ENCODE results near the gene MIP.
"Not testable (repeated sequence)": the region's sequence is repeated elsewhere in the genome, so short reads cannot be mapped to it uniquely, and the experiment has no call there.

Gene MIP

GRCh38 chr12:56454557-56454956 is at the start of gene MIP:
Gene MIP, minus strand, starts transcription at chr12:56454657. Its CDS starts 44 bp downstream, at chr12:56454613.
- no peak for FAIRE-seq

DNA sequence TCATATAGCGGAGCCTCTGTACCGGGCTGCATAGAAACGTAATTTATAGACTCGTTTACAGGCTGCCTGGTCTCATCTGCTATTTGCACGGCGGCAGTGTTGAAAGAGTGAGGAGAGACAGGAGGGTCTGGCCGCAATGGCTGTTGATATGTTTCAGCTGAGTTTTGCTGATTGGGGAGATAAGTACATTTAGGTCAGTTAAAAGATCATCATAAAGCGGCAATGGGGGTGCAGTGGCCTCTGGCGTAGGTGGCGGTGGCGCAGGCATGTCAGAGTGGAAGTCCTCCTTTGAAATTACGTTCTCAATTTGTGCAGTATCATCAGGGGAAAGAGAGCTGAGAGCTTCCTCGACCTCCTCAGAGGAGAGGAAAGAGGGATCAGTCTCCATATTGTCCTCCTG is 45.4 kb upstream of the MIP start:
- not testable (repeated sequence) for FAIRE-seq

- FAIRE-seq: not testable (repeated sequence)
These were observed 45.0 kb upstream of the MIP start for GRCh38 chr12:56499452-56499851.

DNA sequence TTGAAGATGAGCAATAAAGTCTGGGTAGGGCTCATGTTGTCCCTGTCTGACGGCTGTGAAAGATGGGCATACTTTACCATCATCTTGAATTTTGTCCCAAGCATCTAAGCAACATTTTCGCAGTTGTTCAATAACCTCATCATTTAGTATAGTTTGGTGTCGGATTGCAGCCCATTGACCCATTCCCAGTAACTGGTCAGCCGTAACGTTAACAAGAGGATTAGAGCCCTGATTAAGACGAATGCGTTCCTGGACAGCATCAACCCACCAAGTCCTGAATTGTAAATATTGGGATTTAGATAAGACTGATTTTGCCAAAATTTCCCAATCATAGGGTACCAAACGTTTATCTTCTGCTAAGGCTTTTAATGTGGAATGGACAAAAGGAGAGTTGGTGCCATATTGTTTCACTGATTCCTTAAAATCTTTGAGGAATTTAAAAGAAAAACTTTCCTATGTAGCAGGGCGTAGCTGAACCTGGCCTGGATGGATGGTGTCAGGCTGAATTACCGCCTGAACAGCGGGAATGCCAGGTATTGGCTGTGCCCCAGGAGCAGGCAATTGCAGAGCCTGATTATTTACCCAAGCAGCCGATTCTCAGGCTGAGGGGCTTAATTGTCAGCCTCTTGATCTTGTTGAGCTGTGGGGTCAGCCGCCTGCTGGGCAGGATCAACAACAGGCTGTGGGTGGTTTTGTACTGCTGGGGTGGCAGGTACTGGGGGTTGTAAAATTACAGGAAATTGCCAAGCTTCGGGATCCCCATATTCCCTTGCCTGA is 43.9 kb upstream of the MIP start:
- FAIRE-seq: not testable (repeated sequence)

GRCh38 chr12:56496704-56497103 is 42.2 kb upstream of the MIP start:
- FAIRE-seq: not testable (repeated sequence)

- FAIRE-seq: not testable (repeated sequence)
These were observed 40.0 kb upstream of the MIP start for GRCh38 chr12:56494481-56494880.

DNA sequence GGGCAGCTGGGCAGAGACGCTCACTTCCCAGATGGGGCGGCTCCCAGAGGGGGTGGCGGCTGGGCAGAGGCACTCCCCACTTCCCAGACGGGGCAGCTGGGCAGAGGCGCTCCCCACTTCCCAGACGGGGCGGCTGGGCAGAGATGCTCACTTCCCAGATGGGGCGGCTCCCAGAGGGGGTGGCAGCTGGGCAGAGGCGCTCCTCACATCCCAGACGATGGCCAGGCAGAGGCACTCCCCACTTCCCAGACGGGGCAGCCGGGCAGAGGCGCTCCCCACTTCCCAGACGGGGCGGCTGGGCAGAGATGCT is 39.6 kb upstream of the MIP start:
- not testable (repeated sequence) for FAIRE-seq

DNA sequence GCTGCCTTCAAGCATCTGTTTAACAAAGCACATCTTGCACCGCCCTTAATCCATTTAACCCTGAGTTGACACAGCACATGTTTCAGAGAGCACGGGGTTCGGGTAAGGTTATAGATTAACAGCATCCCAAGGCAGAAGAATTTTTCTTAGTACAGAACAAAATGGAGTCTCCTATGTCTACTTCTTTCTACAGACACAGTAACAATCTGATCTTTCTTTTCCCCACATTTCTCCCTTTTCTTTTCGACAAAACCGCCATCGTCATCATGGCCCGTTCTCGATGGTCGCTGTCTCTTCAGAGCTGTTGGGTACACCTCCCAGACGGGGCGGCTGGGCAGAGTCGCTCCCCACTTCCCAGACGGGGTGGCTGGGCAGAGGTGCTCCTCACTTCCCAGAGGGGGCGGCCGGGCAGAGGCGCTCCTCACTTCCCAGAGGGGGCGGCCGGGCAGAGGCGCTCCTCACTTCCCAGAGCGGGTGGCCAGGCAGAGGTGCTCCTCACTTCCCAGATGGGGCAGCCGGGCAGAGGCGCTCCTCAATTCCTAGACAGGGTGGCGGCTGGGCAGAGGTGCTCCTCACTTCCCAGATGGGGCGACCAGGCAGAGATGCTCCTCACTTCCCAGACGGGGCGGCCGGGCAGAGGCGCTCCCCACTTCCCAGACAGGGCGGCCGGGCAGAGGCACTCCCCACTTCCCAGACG is 39.1 kb upstream of the MIP start:
- FAIRE-seq: not testable (repeated sequence)

GRCh38 chr12:56490360-56490759 is 35.9 kb upstream of the MIP start:
- FAIRE-seq: no peak

DNA sequence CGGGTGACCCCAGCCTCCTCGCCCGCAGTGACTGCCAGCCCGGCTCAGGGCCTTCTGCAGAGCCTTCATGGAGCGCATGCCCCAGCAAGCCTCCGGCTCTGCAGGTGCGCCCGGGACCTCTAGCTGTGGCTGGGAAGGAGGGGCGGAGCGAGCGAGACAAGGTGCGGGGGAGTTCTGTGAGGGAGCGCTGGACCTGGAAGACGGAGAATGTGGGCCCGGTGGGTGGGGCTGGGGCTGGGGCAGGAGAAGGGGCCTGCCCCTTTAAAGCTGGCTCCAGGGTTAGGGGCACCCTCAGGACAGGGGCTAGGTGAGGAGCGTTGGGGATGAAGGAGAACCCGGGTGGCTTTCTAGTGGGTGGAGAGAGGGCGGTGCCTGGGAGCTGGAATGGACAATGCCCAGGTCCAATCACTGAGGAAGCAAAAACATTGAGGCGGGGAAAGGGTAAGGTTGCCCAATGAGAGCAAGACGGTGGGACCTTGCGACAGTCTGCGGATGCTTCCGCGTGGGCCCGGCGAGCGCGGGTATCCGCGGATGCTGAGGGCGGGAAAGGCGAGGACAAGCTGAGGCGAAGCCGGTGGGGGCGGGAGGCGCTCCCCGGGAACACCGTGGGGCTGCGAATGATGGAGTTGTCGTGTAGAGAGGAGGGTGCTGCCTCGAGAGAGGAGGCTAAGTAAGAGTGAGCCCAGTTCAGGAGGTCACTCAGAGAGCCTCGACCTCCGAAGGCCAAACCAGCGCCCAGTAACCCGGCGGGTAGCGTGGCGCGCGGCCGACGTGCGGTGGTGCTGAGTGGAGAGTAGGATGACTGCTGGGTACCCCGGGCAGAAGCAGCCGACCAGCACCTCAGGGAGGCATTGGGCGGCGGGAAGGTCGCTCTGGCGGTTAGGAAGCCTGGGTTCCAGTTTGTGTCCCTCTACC is 33.8 kb upstream of the MIP start, which contains the start of gene GLS2:
Gene GLS2, minus strand, starts transcription at position 121 of the 915 bp plus-strand sequence. Its CDS starts 43 bp downstream, at position 78.
- FAIRE-seq: no peak

- FAIRE-seq: no peak
These were observed 33.1 kb upstream of the MIP start for GRCh38 chr12:56487448-56488040.

GRCh38 chr12:56486694-56487093 is 32.2 kb upstream of the MIP start:
- FAIRE-seq: no peak

- FAIRE-seq: no peak
These were observed 30.1 kb upstream of the MIP start for GRCh38 chr12:56484566-56484965.

GRCh38 chr12:56479625-56480024 is 25.2 kb upstream of the MIP start:
- no peak for FAIRE-seq

- FAIRE-seq: no peak
These were observed 23.2 kb upstream of the MIP start for GRCh38 chr12:56477521-56478225.

DNA sequence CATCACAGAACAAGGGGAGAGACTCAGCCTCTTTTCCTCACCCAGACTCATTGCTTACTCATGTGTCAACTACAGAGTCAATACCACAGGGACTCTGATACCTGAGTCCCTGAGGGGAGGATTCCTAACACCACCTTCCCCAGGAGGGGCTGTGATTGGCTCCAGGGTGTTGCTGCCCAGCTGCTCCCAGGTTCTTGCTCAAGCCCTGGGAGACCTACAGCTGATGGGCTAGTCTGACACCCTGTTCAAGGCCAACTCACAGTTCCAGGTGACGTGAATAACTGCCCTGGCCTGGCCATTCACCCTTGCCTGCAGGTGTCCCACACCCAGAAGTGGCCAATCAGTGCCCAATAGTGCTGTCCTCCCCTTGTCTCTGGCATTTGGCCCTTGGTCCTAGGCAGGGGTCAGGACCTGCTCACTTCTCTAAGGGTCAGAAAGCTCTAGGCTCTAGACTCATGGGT is 22.5 kb upstream of the MIP start:
- no peak for FAIRE-seq

GRCh38 chr12:56476143-56476542 is 21.7 kb upstream of the MIP start:
- FAIRE-seq: no peak

DNA sequence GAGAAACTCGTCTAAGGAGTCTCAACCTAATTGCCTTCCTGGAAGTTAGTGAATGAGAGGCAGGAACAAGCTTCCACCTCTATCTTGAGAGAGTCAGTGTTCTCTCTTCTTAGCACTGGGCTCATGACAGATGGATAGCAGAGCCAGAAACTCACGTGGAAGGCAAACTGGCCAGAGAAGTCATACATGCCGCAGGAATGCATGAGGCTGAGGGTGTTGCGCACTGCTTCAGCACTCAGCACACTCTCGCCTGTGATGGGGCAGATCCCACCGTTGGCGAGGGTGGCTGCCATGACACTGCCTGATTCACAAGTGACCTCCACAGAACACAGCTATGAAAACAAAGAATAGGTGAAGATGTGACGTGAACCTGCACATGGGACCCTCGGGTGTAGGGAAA is 19.9 kb upstream of the MIP start:
- FAIRE-seq: no peak

GRCh38 chr12:56469007-56469930 is 14.8 kb upstream of the MIP start:
- no peak for FAIRE-seq

DNA sequence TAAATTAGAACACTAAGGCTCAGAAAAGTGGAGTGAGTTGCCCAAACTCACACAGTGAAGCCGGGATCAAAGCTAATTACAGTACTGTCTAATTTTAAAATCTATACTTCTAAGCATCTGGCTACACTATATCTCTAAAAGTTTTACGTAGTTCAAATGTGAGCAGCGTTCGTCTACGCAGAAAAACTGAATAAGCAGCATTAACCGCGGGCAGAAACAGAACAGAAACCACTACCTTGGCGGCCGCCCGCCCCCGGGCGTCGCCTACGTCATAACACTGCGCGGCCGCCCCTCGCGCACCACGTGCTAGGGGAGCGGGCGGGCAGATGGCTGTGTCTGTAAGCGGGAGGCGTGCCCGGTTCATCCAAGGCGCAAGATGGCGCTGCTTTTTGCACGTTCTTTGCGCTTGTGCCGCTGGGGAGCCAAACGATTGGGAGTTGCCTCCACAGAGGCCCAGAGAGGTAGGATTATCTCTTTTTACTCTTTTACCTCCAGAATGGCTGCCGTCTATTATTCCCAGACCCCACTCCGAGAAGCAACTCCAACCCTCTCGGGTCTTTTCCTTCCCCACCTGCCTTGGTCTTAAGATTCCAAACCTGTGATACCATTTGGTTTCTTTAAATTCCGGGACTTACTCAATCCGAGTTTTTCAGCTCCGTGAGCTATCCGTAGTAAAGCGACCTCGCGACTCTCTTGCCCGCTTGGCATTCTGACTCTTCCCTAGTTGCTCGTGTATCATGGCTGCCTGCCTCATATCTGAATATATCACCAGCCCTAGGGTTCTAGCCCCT is 14.0 kb upstream of the MIP start, which contains the start of gene SPRYD4:
Gene SPRYD4, plus strand, starts transcription at position 363 of the 791 bp plus-strand sequence. Its CDS starts 14 bp downstream, at position 377.
- FAIRE-seq: no peak
